Motor neuron (in vitro differentiated cells): ENCODE data around the gene PEAK1. TPM values are rescaled to one million over a fixed set of nuclear protein-coding genes. Genes with fewer than 3 reads are reported as not detected.
A peak's percentile ranks its signal among the peaks of the same experiment; 100 is the strongest.

Experiments used
- ATAC-seq, 8 experiments: fragments of 200-7000 bp; cut with Tn5 transposase; replicated peaks in 6 of 8; 2 replicates each; pipeline ENCODE4 v1.8.0; 2021; ENCODE audit warnings: mild to moderate bottlenecking in 8 of 8, moderate library complexity in 8 of 8
- H3K27ac ChIP-seq, 2 donors: fragments of 250-450 bp; sonication (Bioruptor Pico); 2 replicates each; pipeline ENCODE4 v1.9.0; 2021; ENCODE audit warnings: antibody characterized with exemption in 2 of 2, mild to moderate bottlenecking in 2 of 2, moderate library complexity in 1 of 2
- H3K4me1 ChIP-seq, 2 donors: fragments of 250-450 bp; sonication (Bioruptor Pico); replicated peaks in 1 of 2; 2 replicates each; pipeline ENCODE4 v1.6.1; 2021; ENCODE audit warnings: antibody characterized with exemption in 2 of 2, mild to moderate bottlenecking in 2 of 2, moderate library complexity in 1 of 2
- H3K4me3 ChIP-seq, 5 donors: fragments of 250-450 bp; sonication (Bioruptor Pico); 2 replicates each; pipeline ENCODE4 v1.9.0; 2021; ENCODE audit warnings: antibody characterized with exemption in 5 of 5, mild to moderate bottlenecking in 5 of 5, moderate library complexity in 4 of 5
- WGBS, 10 experiments: fragments of 450-650 bp; shearing (Covaris generic); methylation state at CpG; one replicate each; pipeline ENCODE4 v1.0.0; 2022; 5-methylcytosine and 5-hydroxymethylcytosine counted together
- in situ Hi-C, 9 experiments: fragments of 400-800 bp; cut with MboI; loops; one replicate each; pipeline ENCODE4 v1.15.0; 2021; ENCODE audit warnings: low sequenced_read_pairs in 9 of 9, low pct_unique_long_range_greater_than_20kb in 2 of 9; ENCODE audit not compliant: unreplicated experiment in 9 of 9
- total RNA-seq, 8 experiments: library from RNA; unstranded; fragments of 300-600 nt; gene quantifications; 2 replicates each; pipeline versions ENCODE4 v1.2.3 to v1.2.4, GENCODE V29; 2022

The PEAK1 gene
- total RNA-seq, 8 experiments from 2014 or later = 8.9 to 87.5 (median 12.2) TPM

- in situ Hi-C loops = no loop called here
- 89 to 100% (median 97%) methylated on average over 1 to 5 of the region's 5 CpGs for WGBS, 10 experiments
Measured at GRCh38 chr15:77358545-77359240, 61.2 kb downstream of the PEAK1 start.

GRCh38 chr15:77356305-77356704, 63.6 kb downstream of the PEAK1 start:
- in situ Hi-C loops = no loop called here
- 6 to 94% (median 82%) methylated on average over 1 to 3 of the region's 3 CpGs for WGBS, 10 experiments
- no peak overlapping the region for H3K27ac ChIP-seq
- peaks cover under 1 to 4% of the 10 kb centered on the region in 2 donors for H3K4me1 ChIP-seq
- H3K4me3 ChIP-seq = no peak overlapping the region
- peak in 2 of 8 experiments; percentile 58 to 72 for ATAC-seq

More at GRCh38 chr15:77358545-77359240, 61.2 kb downstream of the PEAK1 start:
- Histone ChIP-seq H3K4me1 (no peaks in the 10 kb centered on the region), H3K27ac (no peak overlapping the region), H3K4me3 (no peak overlapping the region)
- ATAC-seq = no peak

GRCh38 chr15:77355321-77355720, 64.6 kb downstream of the PEAK1 start:
- 58 to 100% (median 100%) methylated on average over 1 to 3 of the region's 3 CpGs; no CpG with 5 or more reads in 3 of the 10 experiments for WGBS, 10 experiments
- H3K27ac ChIP-seq = no peak overlapping the region
- H3K4me3 ChIP-seq = no peak overlapping the region
- H3K4me1 ChIP-seq = peaks cover 4 to 7% of the 10 kb centered on the region in 2 donors
- in situ Hi-C loops = no loop called here
- ATAC-seq = no peak

GRCh38 chr15:77354063-77354462, 65.8 kb downstream of the PEAK1 start:
- H3K4me1 ChIP-seq = peaks cover 4 to 7% of the 10 kb centered on the region in 2 donors
- in situ Hi-C loops = no loop called here
- H3K4me3 ChIP-seq = no peak overlapping the region
- ATAC-seq = no peak
- H3K27ac ChIP-seq = no peak overlapping the region

GRCh38 chr15:77352887-77353286, 67.0 kb downstream of the PEAK1 start:
- WGBS, 10 experiments = 0 to 57% (median 18%) methylated on average over 1 to 4 of the region's 4 CpGs; no CpG with 5 or more reads in 3 of the 10 experiments
- no peak for ATAC-seq
- H3K4me3 ChIP-seq = no peak overlapping the region
- H3K4me1 ChIP-seq = peaks cover 4 to 7% of the 10 kb centered on the region in 2 donors
- in situ Hi-C loops = no loop called here
- H3K27ac ChIP-seq = no peak overlapping the region

GRCh38 chr15:77350792-77351191, 69.1 kb downstream of the PEAK1 start:
- H3K4me3 ChIP-seq = no peak overlapping the region
- 33 to 88% (median 67%) methylated on average over 1 of the region's 1 CpG; no CpG with 5 or more reads in 5 of the 10 experiments for WGBS, 10 experiments
- no peak overlapping the region for H3K27ac ChIP-seq
- in situ Hi-C loops = no loop called here
- peak in 3 of 8 experiments; percentile 33 to 87 (median 59) for ATAC-seq
- H3K4me1 ChIP-seq = peaks cover 4 to 7% of the 10 kb centered on the region in 2 donors

GRCh38 chr15:77349666-77350065, 70.2 kb downstream of the PEAK1 start:
- in situ Hi-C loops = no loop called here
- Histone ChIP-seq H3K4me1 (peaks cover 4 to 7% of the 10 kb centered on the region in 2 donors), H3K27ac (no peak overlapping the region), H3K4me3 (no peak overlapping the region)
- no peak for ATAC-seq
- WGBS, 10 experiments = 69 to 95% (median 83%) methylated on average over 1 to 2 of the region's 2 CpGs; no CpG with 5 or more reads in 1 of the 10 experiments

- Histone ChIP-seq H3K4me3 (no peak overlapping the region), H3K4me1 (peaks cover 4 to 7% of the 10 kb centered on the region in 2 donors), H3K27ac (no peak overlapping the region)
- no peak for ATAC-seq
- in situ Hi-C loops = no loop called here
- 75 to 100% (median 85%) methylated on average over 1 to 4 of the region's 4 CpGs; no CpG with 5 or more reads in 3 of the 10 experiments for WGBS, 10 experiments
Measured at GRCh38 chr15:77348511-77348910, 71.4 kb downstream of the PEAK1 start.

- no peak for ATAC-seq
- Histone ChIP-seq H3K4me1 (peaks cover 0 to 7% of the 10 kb centered on the region in 2 donors), H3K27ac (no peak overlapping the region), H3K4me3 (no peak overlapping the region)
- in situ Hi-C loops = no loop called here
- WGBS, 10 experiments = 73 to 100% (median 87%) methylated on average over 1 to 4 of the region's 4 CpGs
Measured at GRCh38 chr15:77347197-77347596, 72.7 kb downstream of the PEAK1 start.

- H3K27ac ChIP-seq = no peak overlapping the region
- no peak overlapping the region for H3K4me3 ChIP-seq
- H3K4me1 ChIP-seq = peaks cover 0 to 7% of the 10 kb centered on the region in 2 donors
- in situ Hi-C loops = no loop called here
- WGBS, 10 experiments = 70 to 100% (median 91%) methylated on average over 2 to 4 of the region's 4 CpGs
- ATAC-seq = no peak
Measured at GRCh38 chr15:77346245-77347036, 73.5 kb downstream of the PEAK1 start.

GRCh38 chr15:77342807-77343206, 77.1 kb downstream of the PEAK1 start:
- 19 to 100% (median 91%) methylated on average over 1 to 3 of the region's 3 CpGs for WGBS, 10 experiments
- peak in 2 of 8 experiments; percentile 46 to 84 for ATAC-seq
- no peak overlapping the region for H3K4me3 ChIP-seq

GRCh38 chr15:77340245-77340644, 79.7 kb downstream of the PEAK1 start:
- no peak overlapping the region for H3K4me3 ChIP-seq
- no peak for ATAC-seq
- 80 to 100% (median 93%) methylated on average over 1 to 3 of the region's 3 CpGs; no CpG with 5 or more reads in 2 of the 10 experiments for WGBS, 10 experiments
- H3K27ac ChIP-seq = no peak overlapping the region
- in situ Hi-C loops = no loop called here
- H3K4me1 ChIP-seq = no peaks in the 10 kb centered on the region

More at GRCh38 chr15:77342807-77343206, 77.1 kb downstream of the PEAK1 start:
- Histone ChIP-seq H3K27ac (no peak overlapping the region), H3K4me1 (no peaks in the 10 kb centered on the region)
- in situ Hi-C loops = no loop called here

- in situ Hi-C loops = no loop called here
- 60 to 100% (median 89%) methylated on average over 1 to 2 of the region's 2 CpGs; no CpG with 5 or more reads in 3 of the 10 experiments for WGBS, 10 experiments
- no peak overlapping the region for H3K27ac ChIP-seq
- H3K4me1 ChIP-seq = no peaks in the 10 kb centered on the region
- no peak overlapping the region for H3K4me3 ChIP-seq
- ATAC-seq = no peak
Measured at GRCh38 chr15:77336006-77336405, 83.9 kb downstream of the PEAK1 start.
